H1 (cell line): Measurements from ENCODE around the gene NKPD1. TPM values are rescaled to one million over a fixed set of nuclear protein-coding genes. Genes with fewer than 3 reads are reported as not detected.

ENCODE experiments used
- CTCF ChIA-PET: fragments of 300-600 bp; sonication (Branson Sonifier 250); formaldehyde crosslinking; loops from one replicate; lab custom pipeline; 2021; ENCODE audit not compliant: partially characterized antibody; lab: Charles Lee
- POLR2A ChIA-PET: fragments of 300-600 bp; sonication (Branson Sonifier 250); formaldehyde crosslinking; loops from one replicate; lab custom pipeline; 2021; ENCODE audit warnings: inconsistent platforms; ENCODE audit not compliant: partially characterized antibody; lab: Charles Lee
- DNase-seq, 2 experiments: peaks; one replicate each; pipeline versions ENCODE4 v3.0.0 to v3.0.0-alpha.2; 2010 to 2022; ENCODE audit warnings: low spot score in 2 of 2, low read depth in 1 of 2, mixed read lengths in 1 of 2
- FAIRE-seq: peaks from 2 replicates; lab custom pipeline; 2011; peaks lifted over from hg19 to GRCh38; lab: Jason Lieb, UNC
- H2AFZ ChIP-seq: 2 replicates; pipeline ENCODE4 v1.8.1; 2012; ENCODE audit warnings: low read length, inconsistent platforms
- H2AK5ac ChIP-seq: 2 replicates; pipeline ENCODE4 v1.6.1; 2013; ENCODE audit warnings: low read depth, low read length
- H2BK120ac ChIP-seq: replicated peaks from 2 replicates; pipeline ENCODE3; 2013; ENCODE audit warnings: low read depth, low read length, inconsistent platforms
- H2BK12ac ChIP-seq: 2 replicates; pipeline ENCODE4 v1.6.1; 2013; ENCODE audit warnings: low read depth, low read length
- H2BK15ac ChIP-seq: 2 replicates; pipeline ENCODE4 v1.6.1; 2013; ENCODE audit warnings: low read length
- H2BK20ac ChIP-seq: 2 replicates; pipeline ENCODE4 v1.6.1; 2013; ENCODE audit warnings: low read length
- H2BK5ac ChIP-seq: 2 replicates; pipeline ENCODE4 v1.6.1; 2013; ENCODE audit warnings: low read depth, low read length
- H3K14ac ChIP-seq: 2 replicates; pipeline ENCODE4 v1.6.1; 2013; ENCODE audit warnings: inconsistent platforms; ENCODE audit not compliant: insufficient read length
- H3K18ac ChIP-seq: 2 replicates; pipeline ENCODE4 v1.6.1; 2013; ENCODE audit warnings: low read length; ENCODE audit errors: extremely low read depth
- H3K23ac ChIP-seq: 2 replicates; pipeline ENCODE4 v1.6.1; 2013; ENCODE audit warnings: inconsistent platforms; ENCODE audit not compliant: insufficient read length
- H3K23me2 ChIP-seq: 2 replicates; pipeline ENCODE4 v1.6.1; 2013; ENCODE audit warnings: low read depth, low read length
- H3K27ac ChIP-seq: 2 replicates; pipeline ENCODE4 v1.6.1; 2011; ENCODE audit warnings: low read depth, low read length, inconsistent platforms
- H3K27me3 ChIP-seq, 4 experiments: replicated peaks in 1 of 4; 1 replicate in 1 of 4; 2 replicates in 3 of 4; pipeline versions ENCODE4 v1.6.1 to v1.8.1; 2011 to 2013; ENCODE audit warnings: low read length in 3 of 4, mild to moderate bottlenecking in 3 of 4, inconsistent platforms in 2 of 4, mixed read lengths in 2 of 4, moderate library complexity in 1 of 4; ENCODE audit not compliant: control insufficient read depth in 3 of 4, insufficient read depth in 3 of 4; ENCODE audit errors: extremely low read depth in 1 of 4
- H3K36me3 ChIP-seq, 4 experiments: 2 replicates each; pipeline versions ENCODE4 v1.6.1 to v1.8.1; 2011 to 2013; ENCODE audit warnings: mild to moderate bottlenecking in 4 of 4, low read length in 3 of 4, moderate library complexity in 2 of 4, control low read depth in 1 of 4, inconsistent platforms in 1 of 4; ENCODE audit not compliant: insufficient read depth in 4 of 4, control insufficient read depth in 2 of 4
- H3K4ac ChIP-seq: replicated peaks from 2 replicates; pipeline ENCODE3; 2013; ENCODE audit warnings: low read length, low read depth, mixed read lengths, inconsistent platforms; ENCODE audit not compliant: insufficient read length
- H3K4me1 ChIP-seq, 4 experiments: replicated peaks in 1 of 4; 1 replicate in 1 of 4; 2 replicates in 3 of 4; pipeline versions ENCODE4 v1.6.1 to v1.8.1; 2011 to 2013; ENCODE audit warnings: low read length in 3 of 4, inconsistent platforms in 2 of 4, mixed read lengths in 1 of 4; ENCODE audit not compliant: insufficient read depth in 4 of 4, control insufficient read depth in 3 of 4
- H3K4me2 ChIP-seq, 2 experiments: 2 replicates each; pipeline versions ENCODE4 v1.6.1 to v1.8.1; 2011 to 2013; ENCODE audit warnings: low read depth in 2 of 2, low read length in 2 of 2, control low read depth in 1 of 2, inconsistent platforms in 1 of 2, mild to moderate bottlenecking in 1 of 2; ENCODE audit not compliant: insufficient read depth in 1 of 2
- H3K4me3 ChIP-seq, 4 experiments: fragments of 200-600, 300-600 bp in 1 of 4; sonication (generic), shearing (Covaris generic), sonication (Bioruptor Twin) in 1 of 4; 2 replicates each; pipeline versions ENCODE4 v1.5.1 to v1.8.1; 2011 to 2016; ENCODE audit warnings: low read length in 4 of 4, low read depth in 3 of 4, control low read depth in 2 of 4, inconsistent platforms in 2 of 4, mild to moderate bottlenecking in 2 of 4, mixed read lengths in 1 of 4, moderate library complexity in 1 of 4; ENCODE audit not compliant: insufficient read depth in 2 of 4; ENCODE audit errors: extremely low read depth in 1 of 4
- H3K56ac ChIP-seq: replicated peaks from 2 replicates; pipeline ENCODE3; 2013; ENCODE audit warnings: low read depth, mild to moderate bottlenecking, mixed read lengths, low read length, inconsistent platforms; ENCODE audit not compliant: insufficient read length
- H3K79me1 ChIP-seq: 2 replicates; pipeline ENCODE4 v1.6.1; 2013; ENCODE audit warnings: low read depth, low read length, control low read depth
- H3K79me2 ChIP-seq, 2 experiments: 2 replicates each; pipeline versions ENCODE4 v1.6.1 to v1.8.1; 2012 to 2013; ENCODE audit warnings: low read length in 2 of 2, mild to moderate bottlenecking in 2 of 2, inconsistent platforms in 1 of 2; ENCODE audit not compliant: insufficient read depth in 2 of 2, control insufficient read depth in 1 of 2
- H3K9ac ChIP-seq, 4 experiments: replicated peaks in 1 of 4; 1 replicate in 1 of 4; 2 replicates in 3 of 4; pipeline versions ENCODE4 v1.6.1 to v1.8.1; 2011 to 2013; ENCODE audit warnings: low read depth in 3 of 4, low read length in 3 of 4, control low read depth in 2 of 4, mild to moderate bottlenecking in 2 of 4, moderate library complexity in 2 of 4, inconsistent platforms in 1 of 4; ENCODE audit errors: extremely low read depth in 1 of 4
- H3K9me3 ChIP-seq, 2 experiments: 2 replicates each; pipeline versions ENCODE4 v1.6.1 to v1.8.1; 2012 to 2013; ENCODE audit warnings: mild to moderate bottlenecking in 2 of 2, moderate library complexity in 2 of 2, control low read depth in 1 of 2, inconsistent platforms in 1 of 2, low read depth in 1 of 2, low read length in 1 of 2, mixed read lengths in 1 of 2; ENCODE audit not compliant: insufficient read depth in 2 of 2
- H4K20me1 ChIP-seq, 2 experiments: replicated peaks in 1 of 2; 2 replicates each; pipeline versions ENCODE3 to v1.8.1; 2011 to 2013; ENCODE audit warnings: inconsistent platforms in 2 of 2, low read length in 2 of 2, mild to moderate bottlenecking in 1 of 2; ENCODE audit not compliant: insufficient read depth in 2 of 2, control insufficient read depth in 1 of 2
- H4K5ac ChIP-seq: 2 replicates; pipeline ENCODE4 v1.6.1; 2013; ENCODE audit warnings: low read length, low read depth, mixed read lengths, inconsistent platforms; ENCODE audit not compliant: insufficient read length
- H4K8ac ChIP-seq: 2 replicates; pipeline ENCODE4 v1.8.0; 2013; ENCODE audit warnings: mild to moderate bottlenecking, moderate library complexity, low read length, inconsistent platforms; ENCODE audit not compliant: insufficient read depth; ENCODE audit errors: extremely low read depth
- H4K91ac ChIP-seq: replicated peaks from 2 replicates; pipeline ENCODE3; 2013; ENCODE audit warnings: low read length, mixed read lengths, inconsistent platforms; ENCODE audit not compliant: insufficient read length
- CTBP2 ChIP-seq: IDR thresholded peaks from 2 replicates; pipeline ENCODE4 v1.7.0; 2011; ENCODE audit warnings: borderline replicate concordance, mild to moderate bottlenecking, moderate library complexity, mixed read lengths, low read length; ENCODE audit not compliant: insufficient read depth, insufficient read length
- HDAC2 ChIP-seq, 2 experiments: fragments of 300-600 bp in 1 of 2; sonication (generic) in 1 of 2; IDR thresholded peaks; 2 replicates each; pipeline ENCODE4 v1.6.1; 2011 to 2012; ENCODE audit warnings: low read depth in 2 of 2, low read length in 2 of 2, mild to moderate bottlenecking in 2 of 2, moderate library complexity in 2 of 2, borderline replicate concordance in 1 of 2, inconsistent platforms in 1 of 2
- RFX5 ChIP-seq: IDR thresholded peaks from 2 replicates; pipeline ENCODE4 v1.6.1; 2011; ENCODE audit warnings: low read depth, low read length, improper control_type of control experiment, borderline replicate concordance
- SIX5 ChIP-seq: IDR thresholded peaks from 2 replicates; pipeline ENCODE4 v1.6.1; 2011; ENCODE audit warnings: mild to moderate bottlenecking, low read depth, low read length
- WGBS, 2 experiments: shearing (Covaris generic) in 1 of 2; methylation state at CpG; one replicate each; pipeline versions ENCODE4 v1.1.6 to v1.1.7; 2013 to 2015; ENCODE audit warnings: low lambda C conversion rate in 2 of 2, mixed read lengths in 2 of 2, inconsistent platforms in 1 of 2, low coverage in 1 of 2, missing lambda C conversion rate in 1 of 2; ENCODE audit not compliant: insufficient replicate concordance in 2 of 2, insufficient coverage in 1 of 2, insufficient read length in 1 of 2; ENCODE audit errors: extremely low coverage in 1 of 2, missing lambda C conversion rate in 1 of 2; 5-methylcytosine and 5-hydroxymethylcytosine counted together
- polyA plus RNA-seq, 7 experiments: library from polyadenylated mRNA; depleted of rRNA in 3 of 7; stranded (reverse) in 5 of 7; unstranded in 2 of 7; fragments of >200 nt in 5 of 7; fragments of 200-250 nt in 2 of 7; gene quantifications; 1 replicate in 5 of 7; 2 replicates in 1 of 7; 4 replicates in 1 of 7; pipeline versions ENCODE4 v1.2.1 to v1.2.3, GENCODE V29; 2011 to 2013; ENCODE audit warnings: missing spikeins in 2 of 7, mixed read lengths in 2 of 7
- total RNA-seq: library from RNA; stranded (reverse); fragmentation: NEBNext Ultra II Directional; extraction: Animal tissue kit (Norgen Biotek cat#: 25700); gene quantifications from 2 replicates; pipeline ENCODE4 v1.2.1, GENCODE V29; 2021

The NKPD1 gene
- total and polyA plus RNA-seq, 2 of the 8 experiments (the other 6 are each of a cell fraction or from before 2014, with no cell fraction given), result 0.30 to 0.39 TPM

DNA sequence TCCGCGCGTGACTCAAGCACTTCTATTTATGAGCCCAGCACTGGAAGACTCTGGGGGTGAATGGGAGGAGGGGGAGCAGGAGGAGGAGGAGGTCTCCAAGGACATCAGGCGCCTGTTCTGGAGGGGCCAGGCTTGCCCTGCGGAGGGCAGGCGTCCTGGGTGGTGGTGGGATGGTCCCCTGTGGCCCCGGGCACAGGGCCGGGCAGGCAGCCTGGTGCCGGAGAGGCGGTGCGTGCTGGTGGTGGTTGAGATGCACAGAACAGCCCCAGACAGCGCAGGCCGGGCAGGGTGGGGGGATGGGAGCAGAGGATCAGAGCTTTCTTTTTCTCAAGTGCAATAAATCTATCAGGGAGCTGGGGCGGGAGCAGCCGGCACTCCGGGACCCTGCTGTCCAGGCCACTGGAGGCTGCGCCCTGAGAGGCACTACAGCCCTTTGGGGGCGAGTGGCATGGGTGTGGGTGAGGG, 14.0 kb downstream of the NKPD1 start:
- Histone ChIP-seq H4K5ac (no peak overlapping the region), H3K27ac (no peak overlapping the region)
- TF ChIP-seq HDAC2 (IDR thresholded peaks at IDR 0.05; ENCODE audit: borderline replicate concordance in 1 of 2, low read depth in 2 of 2, low read length in 2 of 2) (no peak), SIX5 (no peak), CTBP2 (no peak), RFX5 (no peak)

More for the DNA sequence above, 14.0 kb downstream of the NKPD1 start:
- Histone ChIP-seq H2AK5ac (no peak overlapping the region), H3K9ac (no peak overlapping the region), H2BK5ac (no peak overlapping the region), H3K4me3 (no peak overlapping the region), H2BK20ac (no peak overlapping the region), H4K8ac (no peak overlapping the region; the same call in 1 of the 2 replicates), H2BK12ac (no peak overlapping the region), H4K20me1 (peaks cover 0 to 17% of the 10 kb centered on the region in 2 experiments), H3K23ac (no peak overlapping the region), H2BK120ac (no peak overlapping the region), H3K4me2 (no peak overlapping the region), H4K91ac (no peak overlapping the region), H2BK15ac (no peak overlapping the region), H3K79me1 (no peaks in the 10 kb centered on the region; the same call in 1 of the 2 replicates), H3K18ac (no peak overlapping the region), H3K4me1 (no peaks in the 10 kb centered on the region; a peak in 1 of 7 replicates), H3K56ac (no peak overlapping the region), H3K14ac (no peak overlapping the region), H3K4ac (no peak overlapping the region), H3K27me3 (peaks cover 0 to 8% (median 7%) of the 10 kb centered on the region in 4 experiments; a peak in 6 of 7 replicates), H2AFZ (no peak overlapping the region), H3K9me3 (no peaks in the 10 kb centered on the region), H3K23me2 (no peaks in the 10 kb centered on the region), H3K36me3 (peaks cover 2 to 17% (median 5%) of the 10 kb centered on the region in 4 experiments; a peak in 5 of 8 replicates), H3K79me2 (no peaks in the 10 kb centered on the region)
- ChIA-PET POLR2A (interaction anchor here (0.8 to 1.9 kb wide), 7 partner anchors 10 to 54 kb away, joined by 3 to 8 read pairs (median 5); partner anchors contain the start of genes NKPD1 and PPP1R37), CTCF (interaction anchor here (0.6 to 5.6 kb wide), 14 partner anchors 9 to 278 kb away, joined by 3 to 44 read pairs (median 4); partner anchors contain the start of genes BLOC1S3 and NKPD1)
- DNase-seq (no peak), FAIRE-seq (no peak)
- 92% methylated on average over 11 of the region's 18 CpGs; no CpG with 5 or more reads in 1 of the 2 experiments for WGBS, 2 experiments
